ENCODE measurements around the gene CDC42BPB.
A peak's percentile ranks its signal among the peaks of the same experiment; 100 is the strongest.

The CDC42BPB gene

GRCh38 chr14:102984336-102985102 lies 72.8 kb downstream of the CDC42BPB start:
- no peak for DNase-seq

DNA sequence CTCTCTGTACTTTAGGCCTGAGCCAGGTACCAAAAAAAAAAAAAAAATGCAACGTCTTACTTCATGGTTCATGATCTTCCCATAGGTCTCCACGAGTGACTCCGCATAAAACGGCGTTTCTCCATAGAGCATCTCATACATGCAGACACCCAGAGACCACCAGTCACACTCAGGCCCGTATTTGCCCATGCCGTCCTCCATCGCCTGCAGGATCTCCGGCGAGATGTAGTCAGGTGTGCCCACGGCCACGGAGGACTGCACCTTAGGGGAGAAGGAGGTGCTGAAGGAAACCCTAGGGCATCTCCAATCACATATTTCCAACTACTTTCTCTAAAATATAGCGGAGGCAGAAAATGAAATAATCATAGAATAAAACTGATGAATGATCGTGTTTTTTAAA lies 73.9 kb downstream of the CDC42BPB start:
- no peak for DNase-seq

DNA sequence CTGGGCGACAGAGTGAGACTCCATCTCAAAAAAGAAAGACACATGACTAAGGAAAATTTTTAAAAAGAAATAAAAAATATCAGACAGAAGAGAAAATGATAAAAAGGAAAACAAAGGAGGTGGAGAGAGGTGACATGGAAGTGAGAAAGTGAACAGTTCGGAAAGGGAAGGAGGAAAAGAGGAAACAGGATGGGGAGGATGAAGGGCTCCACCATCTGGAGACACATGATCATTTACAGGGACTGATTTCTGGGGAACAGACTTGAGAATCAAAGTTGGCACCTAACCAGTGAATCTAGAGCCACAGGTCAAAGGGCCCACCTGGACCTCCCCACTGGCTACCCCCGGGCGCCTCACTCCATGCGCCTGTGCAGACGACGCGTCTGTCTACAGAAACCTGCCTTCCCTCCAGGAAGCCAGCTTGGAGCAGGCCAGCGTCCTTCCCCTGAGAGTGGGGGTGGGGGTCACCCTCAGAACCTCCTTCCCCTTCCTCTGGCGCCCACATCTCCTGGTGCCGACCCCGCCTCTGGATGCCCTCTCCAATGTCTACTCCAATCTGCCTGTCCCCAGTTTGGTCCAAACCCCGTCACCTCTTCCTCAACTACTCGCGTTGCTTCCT lies 74.4 kb downstream of the CDC42BPB start:
- DNase-seq, result no peak

DNA sequence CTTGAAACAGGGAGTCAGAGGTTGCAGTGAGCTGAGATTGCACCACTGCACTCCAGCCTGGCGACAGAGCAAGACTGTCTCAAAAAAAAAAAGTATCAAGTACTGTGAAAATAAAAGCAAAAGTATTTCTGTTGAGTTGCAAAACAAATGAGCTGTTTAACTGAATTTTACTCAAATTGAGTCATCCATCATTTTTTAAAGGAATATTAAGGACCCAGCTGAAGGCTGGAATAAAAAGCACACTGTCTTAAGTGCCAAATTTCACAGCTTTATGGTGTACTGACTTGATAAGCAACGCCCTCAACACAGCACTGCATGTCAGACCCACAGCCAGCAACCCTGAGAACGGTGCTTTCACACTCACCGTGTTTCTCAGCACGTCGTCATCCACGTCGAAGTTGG lies 76.9 kb downstream of the CDC42BPB start:
- no peak for DNase-seq

- DNase-seq, result no peak
Measured at GRCh38 chr14:102979406-102979805, 77.9 kb downstream of the CDC42BPB start.

GRCh38 chr14:102977475-102977874 lies 79.9 kb downstream of the CDC42BPB start:
- DNase-seq, result no peak

DNA sequence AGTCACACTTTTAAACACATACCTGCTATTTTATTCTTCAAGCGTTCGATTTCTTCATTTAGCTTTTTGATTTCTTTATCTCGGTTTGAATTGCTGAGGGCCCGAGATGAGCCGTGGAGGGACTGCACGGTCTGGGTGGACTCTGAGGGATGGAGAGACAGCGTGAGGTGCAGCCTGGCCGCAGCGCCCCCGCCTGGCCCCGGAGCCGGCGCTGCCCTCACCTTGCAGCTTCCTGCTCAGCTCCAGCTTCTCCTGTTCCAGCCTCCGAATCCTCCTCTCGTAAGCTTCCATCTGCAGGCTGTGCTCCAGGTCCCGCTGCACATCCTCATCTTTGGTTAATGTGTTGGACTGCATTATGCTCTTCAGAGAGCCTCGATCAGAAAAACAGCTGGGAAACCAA lies 81.7 kb downstream of the CDC42BPB start:
- DNase-seq, result no peak

DNA sequence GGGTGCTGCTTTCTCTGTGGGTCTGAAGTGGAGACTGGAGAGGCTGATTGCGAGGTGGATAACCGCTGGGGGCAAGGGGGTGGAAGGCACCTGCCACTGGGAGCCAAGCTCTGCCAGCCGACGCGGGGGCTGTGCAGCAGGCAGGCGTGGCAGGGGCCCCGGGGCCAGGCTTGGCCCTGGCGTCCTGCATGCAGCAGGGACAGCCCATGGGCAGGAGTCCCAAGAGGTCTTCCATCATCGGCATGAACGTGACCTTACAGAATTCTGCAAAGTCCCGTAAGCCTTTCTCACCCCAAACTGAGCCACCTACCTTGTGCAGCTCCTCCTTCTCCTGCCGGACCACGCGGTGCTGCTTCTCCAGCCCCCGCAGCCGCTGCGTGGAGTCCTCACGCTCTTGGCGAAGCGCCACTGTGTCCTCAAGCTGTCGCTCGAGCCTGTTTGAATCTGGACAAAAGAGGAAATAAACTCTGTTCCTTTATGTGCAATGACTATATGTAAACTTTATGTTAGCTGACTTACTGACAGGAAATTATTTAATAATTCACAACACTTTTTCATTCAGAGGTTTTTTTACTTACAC lies 83.6 kb downstream of the CDC42BPB start:
- no peak for DNase-seq

GRCh38 chr14:102971836-102972606 lies 85.3 kb downstream of the CDC42BPB start:
- no peak for DNase-seq

GRCh38 chr14:102971314-102971713 lies 86.0 kb downstream of the CDC42BPB start:
- peak; percentile 83 for DNase-seq

DNA sequence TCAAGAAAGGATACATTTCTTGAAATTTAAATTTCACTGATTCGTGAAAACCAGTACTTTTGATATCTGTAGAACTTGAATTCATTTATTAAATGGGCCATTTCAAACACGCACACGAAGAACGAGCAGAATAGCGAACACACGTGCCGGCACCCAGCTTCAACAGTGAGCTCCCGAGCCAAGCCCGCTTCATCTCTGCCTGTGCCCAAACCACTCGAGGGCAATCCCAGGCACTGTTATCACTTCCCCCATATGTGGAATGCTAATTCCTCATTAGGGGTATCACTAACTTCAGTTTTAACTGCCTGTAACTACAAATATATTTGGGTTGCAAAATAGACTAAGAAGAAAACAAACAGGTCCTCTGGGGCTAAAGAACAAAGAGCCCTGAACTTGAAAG lies 86.9 kb downstream of the CDC42BPB start:
- DNase-seq, result no peak

DNA sequence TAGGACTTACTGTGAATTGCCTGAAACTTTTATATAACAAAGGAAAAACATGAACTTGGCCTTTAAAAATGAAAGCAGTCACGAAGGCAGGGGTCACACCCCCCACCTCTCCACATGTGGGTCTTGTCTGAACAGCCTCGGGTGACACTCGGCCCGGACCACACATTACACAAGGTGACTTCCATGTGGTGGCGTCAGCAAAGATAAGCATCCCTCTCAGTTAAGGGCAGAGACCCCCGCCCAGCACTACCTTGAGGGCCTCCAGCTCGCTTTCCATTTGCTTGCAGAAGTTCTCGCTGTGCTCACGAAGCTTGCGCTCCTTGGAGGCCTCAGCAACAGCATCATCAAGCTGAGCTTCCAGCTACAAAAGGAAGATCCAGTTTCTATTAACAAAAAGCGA lies 87.4 kb downstream of the CDC42BPB start:
- DNase-seq, result no peak

- no peak for DNase-seq
Measured at GRCh38 chr14:102969060-102969791, 88.1 kb downstream of the CDC42BPB start.

DNA sequence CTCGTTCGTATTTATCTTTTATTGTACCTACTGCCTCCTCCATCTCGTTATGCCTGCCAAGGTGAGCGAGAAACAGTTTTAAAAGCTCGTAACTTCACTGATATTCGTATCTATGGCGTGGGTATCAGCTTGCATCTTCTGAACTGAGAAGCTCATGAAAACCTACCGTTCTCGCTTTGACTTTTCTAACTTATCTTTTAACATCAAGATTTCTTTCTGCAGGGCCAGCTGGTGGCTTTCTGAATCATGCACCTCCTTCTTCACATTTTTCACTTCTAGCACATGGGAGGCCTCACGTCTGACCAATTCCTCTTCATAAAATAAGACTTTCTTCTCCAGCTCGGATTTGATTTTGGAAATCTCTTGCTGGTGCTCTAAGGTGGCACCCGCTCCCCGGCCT lies 89.0 kb downstream of the CDC42BPB start:
- DNase-seq, result no peak

DNA sequence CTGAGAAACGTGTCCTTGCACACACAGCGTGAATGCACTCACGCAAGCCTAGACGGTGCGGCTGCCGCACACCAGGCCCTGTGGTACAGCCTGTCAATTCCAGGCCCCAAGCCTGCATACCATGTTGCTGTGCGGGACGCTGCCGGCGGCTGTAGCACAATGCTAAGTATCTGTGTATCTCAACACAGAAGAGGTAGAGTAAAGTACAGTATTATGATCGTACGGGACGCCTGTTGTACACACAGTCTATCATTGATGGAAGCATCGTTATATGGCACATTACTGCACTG lies 89.9 kb downstream of the CDC42BPB start:
- no peak for DNase-seq

DNA sequence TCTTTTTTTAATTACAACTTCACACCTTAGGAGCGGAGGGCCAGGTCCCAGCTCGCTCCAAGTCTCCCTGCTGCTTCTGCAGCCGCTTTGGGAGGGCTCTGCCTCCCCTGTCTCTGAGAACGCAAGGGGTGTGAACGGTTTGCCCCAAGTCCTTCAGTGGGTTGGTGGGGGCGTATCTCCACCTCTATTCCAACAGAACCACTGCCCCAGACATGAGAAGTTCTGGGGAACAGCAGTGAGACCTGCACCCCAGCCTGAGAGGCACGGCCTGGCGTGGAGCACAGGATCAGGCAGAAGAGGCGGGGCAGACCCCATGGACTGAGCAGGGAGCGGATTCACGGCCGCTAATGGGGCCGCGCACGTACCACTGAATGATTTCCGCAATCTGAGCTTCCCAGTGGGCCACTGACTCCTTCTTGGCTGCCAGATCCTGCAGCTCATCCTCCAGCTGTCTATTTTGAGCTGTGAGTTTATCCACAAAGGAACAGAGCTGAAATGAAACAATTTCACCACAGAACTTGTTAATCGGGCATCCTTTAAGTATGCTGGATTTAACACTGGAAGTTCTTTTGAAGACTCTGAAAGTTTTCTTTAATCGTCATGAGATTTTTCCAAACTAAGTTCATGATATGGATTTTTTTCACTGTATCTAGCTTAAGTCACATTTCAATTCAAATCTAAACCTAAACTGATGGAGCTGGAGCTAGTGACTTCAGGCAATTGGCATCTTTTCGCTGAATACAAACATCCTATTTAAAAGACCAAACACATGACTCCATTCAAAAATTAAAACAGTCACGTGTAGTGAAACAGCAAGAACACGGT lies 90.5 kb downstream of the CDC42BPB start:
- DNase-seq, result no peak

DNA sequence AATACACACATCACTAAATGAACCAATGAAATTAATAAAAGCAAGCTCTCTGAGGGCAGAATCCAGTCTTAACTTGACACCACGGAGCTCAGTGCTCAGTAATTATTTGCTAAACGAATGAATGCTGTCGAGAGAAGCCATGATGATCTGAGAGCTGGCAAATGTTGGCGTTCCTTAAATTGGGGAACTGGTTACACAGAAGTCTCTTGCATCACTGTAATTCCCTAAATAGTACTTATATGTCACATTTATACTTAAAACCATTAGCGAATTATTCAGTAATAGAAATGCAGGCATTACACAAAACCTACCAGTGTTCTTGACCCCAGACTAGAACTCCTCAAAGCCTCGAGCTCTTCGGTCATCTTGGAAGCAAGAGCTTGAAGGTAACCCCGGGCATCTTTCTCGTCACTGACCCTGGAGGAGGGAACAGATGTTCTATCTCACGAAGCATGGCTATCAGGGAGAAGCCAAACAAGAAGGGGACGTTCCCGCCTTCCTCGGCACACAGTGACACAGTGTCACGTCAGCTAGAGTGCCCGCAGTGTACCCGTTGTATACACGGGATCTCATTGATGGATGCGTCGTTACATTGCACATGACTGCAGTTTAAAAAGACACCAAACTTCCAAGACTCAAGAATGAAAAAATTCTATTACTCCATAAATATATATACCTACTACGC lies 91.2 kb downstream of the CDC42BPB start:
- DNase-seq, result no peak

GRCh38 chr14:102965282-102965681 lies 92.1 kb downstream of the CDC42BPB start:
- no peak for DNase-seq

DNA sequence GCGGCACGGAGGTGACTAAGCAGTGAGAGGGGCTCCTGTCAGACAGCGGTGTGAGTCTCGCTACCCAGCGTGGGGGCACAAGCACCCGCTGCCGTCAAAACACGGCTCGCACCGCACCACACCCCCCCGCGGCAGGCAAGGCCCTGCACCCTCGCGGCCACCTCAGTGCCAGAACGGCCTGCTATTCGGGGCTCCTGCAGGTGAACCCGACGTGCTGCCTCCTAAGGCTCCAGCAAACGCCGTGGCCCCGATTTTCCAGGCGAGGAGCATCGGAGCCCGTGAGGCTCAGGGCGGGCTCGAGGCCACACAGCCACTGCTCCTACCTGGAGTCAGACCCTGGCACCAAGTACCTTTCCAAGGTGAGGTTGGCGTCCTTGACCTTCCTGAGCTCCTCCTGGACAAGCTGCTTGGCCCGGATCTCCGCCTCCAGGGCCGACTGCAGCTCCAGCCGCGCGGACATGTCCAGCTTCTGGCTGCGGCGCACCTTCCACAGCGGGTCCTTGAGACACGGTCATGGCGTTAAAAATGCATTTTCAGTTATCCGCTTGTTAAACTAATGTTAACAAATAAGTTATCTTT lies 93.1 kb downstream of the CDC42BPB start:
- DNase-seq, result no peak

DNA sequence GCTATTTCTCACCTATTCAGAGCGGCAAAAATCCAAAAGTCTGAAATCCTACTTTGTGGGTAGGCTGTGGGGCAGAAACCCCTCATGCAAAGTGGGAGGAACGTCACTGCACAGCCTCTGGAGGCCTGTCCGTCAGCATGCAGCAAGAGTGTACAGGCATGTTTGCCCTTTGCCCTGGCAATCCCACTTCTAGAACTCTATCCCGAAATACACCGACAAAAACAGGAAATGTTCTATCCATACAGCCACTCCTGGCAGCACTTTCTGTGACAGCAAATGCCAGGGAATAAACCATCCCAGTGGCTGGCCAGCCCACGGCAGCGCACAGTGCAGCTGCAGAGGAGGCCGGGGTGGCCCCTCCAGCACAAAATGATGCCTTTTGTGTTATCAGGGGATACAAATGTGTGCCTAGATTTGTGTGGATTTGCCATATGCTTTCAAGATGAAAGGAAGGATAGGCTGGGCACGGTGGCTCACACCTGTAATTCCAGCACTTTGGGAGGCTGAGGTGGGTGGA lies 95.2 kb downstream of the CDC42BPB start:
- no peak for DNase-seq

DNA sequence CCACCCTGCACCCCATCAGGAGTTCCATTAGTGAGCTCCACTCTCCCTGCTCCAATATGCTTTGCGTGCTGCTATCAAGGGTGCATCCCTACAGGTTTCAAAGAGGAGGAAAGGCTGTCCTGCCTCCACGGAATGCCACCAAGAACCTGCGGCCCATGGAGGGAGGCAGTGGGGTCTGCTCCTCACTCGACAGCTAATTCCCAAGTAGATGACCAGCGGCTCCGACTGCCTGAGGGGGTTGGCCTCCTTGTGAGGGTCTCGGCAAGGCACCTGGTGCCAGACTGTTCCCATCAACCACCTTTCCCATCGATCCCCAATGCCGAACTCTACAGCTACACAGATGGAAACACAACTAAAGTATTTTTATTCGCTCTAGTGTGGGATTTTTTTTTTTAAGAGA lies 98.9 kb downstream of the CDC42BPB start:
- DNase-seq, result no peak

All from DMS79 (cell line).